Ishikawa (cell line): ENCODE data around the gene RANBP17.

ENCODE experiments used
- EGR1 ChIP-seq: IDR thresholded peaks from 2 replicates; pipeline ENCODE4 v1.6.1; 2012
- TEAD4 ChIP-seq: IDR thresholded peaks from 2 replicates; pipeline ENCODE4 v1.6.1; 2012
- YY1 ChIP-seq: IDR thresholded peaks from 2 replicates; pipeline ENCODE4 v1.6.1; 2012; ENCODE audit warnings: low read depth
- TF ChIP-seq, protein P1 (sequence below): IDR thresholded peaks from 2 replicates; pipeline ENCODE4 v1.6.1; 2012

DNA sequence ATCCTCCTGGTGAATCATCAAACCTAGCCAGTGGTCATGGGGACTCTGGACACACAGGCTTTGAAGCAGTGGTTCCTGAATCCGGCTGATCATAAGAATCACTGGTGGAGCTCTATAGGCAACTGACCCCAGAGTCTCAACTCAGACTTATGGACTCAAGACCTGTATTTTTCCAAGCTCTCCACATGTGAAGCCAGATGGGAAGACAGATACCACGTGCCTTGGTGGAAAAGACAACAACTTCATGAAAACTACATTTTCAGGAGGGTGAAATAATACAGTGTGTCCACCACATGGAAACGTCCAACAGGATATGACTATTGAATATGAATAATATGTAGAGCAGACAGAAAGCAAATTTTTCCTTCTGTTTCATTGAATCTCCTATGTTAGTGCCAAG is 44.6 kb upstream of the RANBP17 start:
- no peak for TF ChIP-seq YY1
- TF ChIP-seq EGR1, result no peak
- TF ChIP-seq, protein P1, sequence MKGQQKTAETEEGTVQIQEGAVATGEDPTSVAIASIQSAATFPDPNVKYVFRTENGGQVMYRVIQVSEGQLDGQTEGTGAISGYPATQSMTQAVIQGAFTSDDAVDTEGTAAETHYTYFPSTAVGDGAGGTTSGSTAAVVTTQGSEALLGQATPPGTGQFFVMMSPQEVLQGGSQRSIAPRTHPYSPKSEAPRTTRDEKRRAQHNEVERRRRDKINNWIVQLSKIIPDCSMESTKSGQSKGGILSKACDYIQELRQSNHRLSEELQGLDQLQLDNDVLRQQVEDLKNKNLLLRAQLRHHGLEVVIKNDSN, result no peak
- TF ChIP-seq TEAD4, result no peak
